ENCODE results near the gene COL19A1. TPM values are rescaled to one million over a fixed set of nuclear protein-coding genes. Genes with fewer than 3 reads are reported as not detected.

Gene COL19A1
- total and polyA plus RNA-seq, 9 of the 15 experiments (the other 6 are each of a cell fraction or from before 2014, with no cell fraction given): not detected

DNA sequence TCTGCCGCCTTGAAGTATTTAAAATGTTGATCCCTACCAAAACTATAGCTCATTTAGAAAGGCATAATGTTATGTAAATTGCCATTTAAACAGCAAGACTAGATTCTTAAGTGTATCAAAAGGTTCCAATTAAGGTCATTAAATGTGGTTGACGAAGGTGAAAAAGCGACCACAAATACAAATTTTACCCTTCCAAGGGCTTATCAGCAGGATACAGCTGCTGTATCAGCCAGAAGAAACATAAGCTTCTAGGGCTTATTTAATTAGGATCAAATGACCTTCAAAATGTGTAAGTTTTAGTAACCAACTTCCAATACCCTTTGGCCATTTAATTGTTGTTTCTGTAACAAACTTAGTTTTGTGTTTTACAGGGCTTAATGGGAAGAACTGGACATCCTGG is 296.6 kb downstream of the COL19A1 start (continued):
- TF ChIP-seq ZMIZ1 (IDR thresholded peaks at IDR 0.05; ENCODE audit: low read depth in 2 of 2, low read length in 2 of 2) (peak in 1 of 2 experiments; percentile 26; a peak in 1 of 4 replicates), ZNF77 (CRISPR knock-in tag; IDR thresholded peaks at IDR 0.05) (no peak), SIX5 (IDR thresholded peaks at IDR 0.05; ENCODE audit: borderline replicate concordance in 1 of 2, insufficient read depth in 1 of 2, low read depth in 1 of 2, low read length in 2 of 2) (no peak), CBFA2T2 (conservative IDR thresholded peaks at IDR 0.05) (peak; percentile 65), POLR2B (IDR thresholded peaks at IDR 0.05; ENCODE audit: low read depth, partially characterized antibody) (no peak), MBD1 (CRISPR knock-in tag; IDR thresholded peaks at IDR 0.05) (no peak), SMAD4 (CRISPR knock-in tag; conservative IDR thresholded peaks at IDR 0.05) (no peak), HOXB6 (CRISPR knock-in tag; IDR thresholded peaks at IDR 0.05; ENCODE audit: borderline replicate concordance) (no peak), TGIF2 (CRISPR knock-in tag; IDR thresholded peaks at IDR 0.05) (no peak), ZNF830 (CRISPR knock-in tag; IDR thresholded peaks at IDR 0.05) (no peak), CBFA2T3 (IDR thresholded peaks at IDR 0.05) (peak; percentile 84), ZNF197 (CRISPR knock-in tag; IDR thresholded peaks at IDR 0.05; ENCODE audit: low read depth) (no peak), MLLT1 (IDR thresholded peaks at IDR 0.05) (peak in 1 of 2 experiments; percentile 85; a peak in 2 of 4 replicates), SMARCE1 (IDR thresholded peaks at IDR 0.05) (peak; percentile 91), DNMT1 (IDR thresholded peaks at IDR 0.05) (no peak), SOX6 (IDR thresholded peaks at IDR 0.05) (peak; percentile 69; the same call in 1 of the 2 replicates)
